Midbrain (tissue), 1 donor: Measurements from ENCODE around the gene GNPTG.

ENCODE experiments used
- DNase-seq: peaks from one replicate; lab custom pipeline; 2025; lab: John Stamatoyannopoulos, UW

The GNPTG gene

GRCh38 chr16:1347286-1347855, 4.4 kb upstream of the GNPTG start:
- no peak for DNase-seq

GRCh38 chr16:1347962-1348361, 3.8 kb upstream of the GNPTG start:
- no peak for DNase-seq

- no peak for DNase-seq
Measured at GRCh38 chr16:1348441-1348840, 3.3 kb upstream of the GNPTG start.

GRCh38 chr16:1348926-1349325, 2.8 kb upstream of the GNPTG start:
- DNase-seq, result no peak

GRCh38 chr16:1349351-1349750, 2.4 kb upstream of the GNPTG start:
- no peak for DNase-seq

- no peak for DNase-seq
Measured at GRCh38 chr16:1349951-1350350, 1.8 kb upstream of the GNPTG start.

- no peak for DNase-seq
Measured at GRCh38 chr16:1350691-1351090, 1.0 kb upstream of the GNPTG start.

GRCh38 chr16:1351215-1351581, 533 bp upstream of the GNPTG start:
- no peak for DNase-seq

- no peak for DNase-seq
Measured at GRCh38 chr16:1354815-1355540, 3.2 kb downstream of the GNPTG start.

GRCh38 chr16:1355591-1355990, 3.9 kb downstream of the GNPTG start:
- no peak for DNase-seq

GRCh38 chr16:1356061-1356900, 4.5 kb downstream of the GNPTG start:
- DNase-seq, result no peak

GRCh38 chr16:1357906-1358566, 6.3 kb downstream of the GNPTG start:
- no peak for DNase-seq

GRCh38 chr16:1361685-1362360, 10.1 kb downstream of the GNPTG start:
- no peak for DNase-seq

GRCh38 chr16:1362807-1363206, 11.1 kb downstream of the GNPTG start:
- no peak for DNase-seq

GRCh38 chr16:1363501-1364041, 11.8 kb downstream of the GNPTG start:
- peak; percentile 5 for DNase-seq

- no peak for DNase-seq
Measured at GRCh38 chr16:1364510-1364909, 12.8 kb downstream of the GNPTG start.

GRCh38 chr16:1366060-1366711, 14.5 kb downstream of the GNPTG start:
- DNase-seq, result no peak

GRCh38 chr16:1366712-1367299, 15.1 kb downstream of the GNPTG start:
- DNase-seq, result no peak

GRCh38 chr16:1367486-1368174, 15.9 kb downstream of the GNPTG start:
- DNase-seq, result no peak
